Measurements from ENCODE around the gene GLOD5.

DNA sequence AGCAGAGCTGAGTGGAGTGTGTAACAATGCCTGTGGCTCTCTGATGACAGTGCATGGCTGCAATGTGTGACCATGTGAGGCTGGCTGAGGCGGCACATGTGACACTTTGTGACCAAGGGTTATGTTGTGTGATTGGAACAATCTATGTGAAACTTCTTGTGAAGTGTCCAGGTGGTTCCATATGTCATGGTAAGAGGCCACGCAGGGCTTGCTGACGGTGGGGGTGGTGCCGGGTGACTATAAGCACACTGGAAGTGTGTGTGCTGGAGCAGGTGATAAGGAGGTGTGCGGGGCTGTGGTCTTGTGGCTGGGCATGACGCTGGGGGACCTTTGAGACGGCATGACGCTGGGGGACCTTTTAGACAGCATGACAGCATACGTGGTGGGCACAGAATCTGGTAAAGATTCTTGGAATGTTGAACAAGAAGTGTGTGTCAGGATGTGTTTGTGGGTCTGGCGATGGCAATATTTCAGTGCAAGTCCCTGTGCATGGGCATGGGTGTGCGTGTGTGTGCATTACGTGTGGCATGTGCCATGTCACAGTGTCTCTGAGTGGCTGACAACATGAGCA is 32.9 kb downstream of the GLOD5 start:
- TF ChIP-seq, protein P1, sequence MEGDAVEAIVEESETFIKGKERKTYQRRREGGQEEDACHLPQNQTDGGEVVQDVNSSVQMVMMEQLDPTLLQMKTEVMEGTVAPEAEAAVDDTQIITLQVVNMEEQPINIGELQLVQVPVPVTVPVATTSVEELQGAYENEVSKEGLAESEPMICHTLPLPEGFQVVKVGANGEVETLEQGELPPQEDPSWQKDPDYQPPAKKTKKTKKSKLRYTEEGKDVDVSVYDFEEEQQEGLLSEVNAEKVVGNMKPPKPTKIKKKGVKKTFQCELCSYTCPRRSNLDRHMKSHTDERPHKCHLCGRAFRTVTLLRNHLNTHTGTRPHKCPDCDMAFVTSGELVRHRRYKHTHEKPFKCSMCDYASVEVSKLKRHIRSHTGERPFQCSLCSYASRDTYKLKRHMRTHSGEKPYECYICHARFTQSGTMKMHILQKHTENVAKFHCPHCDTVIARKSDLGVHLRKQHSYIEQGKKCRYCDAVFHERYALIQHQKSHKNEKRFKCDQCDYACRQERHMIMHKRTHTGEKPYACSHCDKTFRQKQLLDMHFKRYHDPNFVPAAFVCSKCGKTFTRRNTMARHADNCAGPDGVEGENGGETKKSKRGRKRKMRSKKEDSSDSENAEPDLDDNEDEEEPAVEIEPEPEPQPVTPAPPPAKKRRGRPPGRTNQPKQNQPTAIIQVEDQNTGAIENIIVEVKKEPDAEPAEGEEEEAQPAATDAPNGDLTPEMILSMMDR (IDR thresholded peaks at IDR 0.05), result no peak
- TF ChIP-seq POLR2AphosphoS5 (IDR thresholded peaks at IDR 0.05; ENCODE audit: low read depth, low read length), result no peak

Measured in Panc1 (cell line).